GM18867 (cell line): Measurements from ENCODE around the gene UNC13C.
"Not testable (repeated sequence)": the region's sequence is repeated elsewhere in the genome, so short reads cannot be mapped to it uniquely, and the experiment has no call there.

ENCODE experiments used
- ATAC-seq: cut with Tn5 transposase; IDR thresholded peaks from one replicate; pipeline ENCODE4 v1.9.1; 2021; ENCODE audit warnings: mild to moderate bottlenecking, moderate library complexity; ENCODE audit not compliant: unreplicated experiment

The UNC13C gene

GRCh38 chr15:53978253-53978906, at the start of gene UNC13C:
Gene UNC13C (plus strand): TSS chr15:53978441. CDS start chr15:54012904, 34,463 bp downstream.
- ATAC-seq = no peak

DNA sequence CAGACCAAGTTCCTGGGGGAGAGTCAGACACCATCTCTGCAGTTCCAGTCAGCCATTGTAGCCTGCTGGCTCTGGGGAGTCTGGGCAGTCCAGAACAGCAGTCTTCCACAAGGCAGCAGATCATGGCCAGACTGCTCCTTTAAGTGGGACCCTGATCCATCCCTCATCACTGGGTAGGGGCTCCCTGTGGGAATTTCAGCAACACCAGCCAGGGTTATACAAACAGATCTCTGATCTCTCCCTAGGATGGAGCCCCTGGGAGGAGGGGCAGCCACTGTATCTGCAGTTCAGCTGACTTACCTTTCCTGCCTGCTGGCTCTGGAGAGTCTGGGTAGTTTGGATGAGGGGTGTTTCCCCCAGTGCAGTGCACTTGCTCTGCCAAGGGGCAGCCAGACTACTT, 42.1 kb upstream of the UNC13C start:
- no peak for ATAC-seq

DNA sequence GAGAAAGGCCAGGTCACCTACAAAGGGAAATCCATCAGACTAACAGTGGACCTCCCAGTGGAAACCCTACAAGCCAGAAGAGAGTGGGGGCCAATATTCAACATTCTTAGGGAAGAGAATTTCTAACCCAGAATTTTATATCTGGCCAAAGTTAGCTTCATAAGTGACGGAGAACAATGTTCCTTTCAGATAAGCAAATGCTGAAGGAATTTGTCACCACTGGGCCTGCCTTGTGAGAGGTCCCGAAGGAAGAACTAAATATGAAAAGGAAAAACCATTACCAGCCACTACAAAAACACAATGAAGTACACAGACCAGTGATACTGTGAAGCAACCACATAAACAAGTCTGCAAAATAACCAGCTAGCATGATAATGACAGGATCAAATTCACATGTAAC, 40.6 kb upstream of the UNC13C start:
- ATAC-seq = not testable (repeated sequence)

- no peak for ATAC-seq
These were observed 27.7 kb upstream of the UNC13C start for GRCh38 chr15:53950572-53950971.

DNA sequence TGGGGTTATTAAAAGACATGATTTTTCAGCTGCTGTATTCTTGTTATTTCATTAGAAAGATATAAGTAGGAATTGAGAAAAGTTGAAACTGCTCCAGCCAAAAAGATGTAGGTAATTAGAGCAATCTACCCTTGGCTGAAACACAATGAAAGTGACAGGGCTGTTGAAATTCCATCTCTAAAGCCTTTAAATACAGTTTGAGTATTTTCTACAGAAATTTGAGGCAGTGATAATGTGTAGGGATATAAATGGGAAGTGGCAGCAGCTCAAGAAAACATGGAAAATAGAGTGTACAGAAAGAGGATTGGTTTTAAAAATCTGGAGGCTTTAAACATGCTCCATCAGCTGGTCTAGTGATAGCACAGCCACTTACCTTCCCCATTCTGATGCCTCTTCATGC, 22.8 kb upstream of the UNC13C start:
- no peak for ATAC-seq

GRCh38 chr15:53962646-53963561, 15.3 kb upstream of the UNC13C start:
- no peak for ATAC-seq

GRCh38 chr15:53963801-53964200, 14.4 kb upstream of the UNC13C start:
- ATAC-seq = no peak

GRCh38 chr15:53974121-53974520, 4.1 kb upstream of the UNC13C start:
- no peak for ATAC-seq

GRCh38 chr15:53974813-53975212, 3.4 kb upstream of the UNC13C start:
- no peak for ATAC-seq

GRCh38 chr15:53976844-53977392, 1.3 kb upstream of the UNC13C start:
- no peak for ATAC-seq

DNA sequence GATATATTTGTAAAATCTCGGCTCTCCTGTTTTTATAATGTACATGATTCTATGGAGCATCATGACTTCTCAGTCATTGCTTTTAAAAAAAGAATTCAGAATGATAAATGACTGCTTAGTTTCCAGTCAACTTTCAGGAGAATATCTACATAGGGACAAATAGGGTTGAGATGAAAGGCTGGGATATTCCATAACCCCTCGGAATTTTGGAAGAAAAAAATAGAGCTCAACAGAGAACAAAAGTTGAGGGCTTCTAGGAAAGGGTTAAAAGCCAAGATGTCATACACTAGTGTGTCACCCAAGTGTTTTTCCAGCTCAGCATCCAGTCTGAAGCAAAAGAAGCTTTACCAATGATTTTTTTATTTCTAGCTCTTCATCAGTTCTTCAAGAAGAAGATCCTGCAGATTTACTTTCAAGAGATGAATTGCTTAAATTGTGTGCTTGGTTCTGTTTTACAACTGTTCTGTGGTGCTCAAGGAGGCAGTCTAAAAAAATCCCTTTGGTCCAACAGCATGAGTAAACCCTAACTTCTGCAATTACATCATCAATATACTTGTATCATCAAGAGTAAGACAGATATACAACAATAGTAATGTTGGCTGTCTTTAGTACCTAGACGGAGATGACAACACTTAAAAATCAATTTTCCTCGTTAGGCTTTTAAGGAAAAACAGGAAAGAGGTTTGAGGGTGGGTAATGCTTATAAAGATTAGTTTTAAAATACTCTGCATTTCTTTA, 979 bp downstream of the UNC13C start:
- no peak for ATAC-seq

DNA sequence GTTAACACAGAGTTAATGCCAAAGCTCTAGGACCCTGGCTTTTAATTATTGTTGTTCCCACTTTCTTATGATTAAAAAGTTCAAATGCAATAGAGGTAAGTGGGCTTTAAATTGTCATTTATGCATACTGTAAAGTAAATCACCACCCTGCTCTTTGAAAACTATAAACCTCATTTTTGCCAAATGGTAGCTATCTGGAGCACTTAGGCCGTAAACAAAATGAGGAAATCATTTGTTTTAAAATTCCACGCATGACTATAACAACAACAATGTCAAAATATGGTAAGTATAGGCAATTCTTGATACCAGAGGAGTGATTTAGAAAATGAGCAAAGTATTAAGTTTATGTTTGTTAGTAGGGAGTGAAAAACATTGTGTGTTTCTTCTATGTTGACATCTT, 1.8 kb downstream of the UNC13C start:
- no peak for ATAC-seq

DNA sequence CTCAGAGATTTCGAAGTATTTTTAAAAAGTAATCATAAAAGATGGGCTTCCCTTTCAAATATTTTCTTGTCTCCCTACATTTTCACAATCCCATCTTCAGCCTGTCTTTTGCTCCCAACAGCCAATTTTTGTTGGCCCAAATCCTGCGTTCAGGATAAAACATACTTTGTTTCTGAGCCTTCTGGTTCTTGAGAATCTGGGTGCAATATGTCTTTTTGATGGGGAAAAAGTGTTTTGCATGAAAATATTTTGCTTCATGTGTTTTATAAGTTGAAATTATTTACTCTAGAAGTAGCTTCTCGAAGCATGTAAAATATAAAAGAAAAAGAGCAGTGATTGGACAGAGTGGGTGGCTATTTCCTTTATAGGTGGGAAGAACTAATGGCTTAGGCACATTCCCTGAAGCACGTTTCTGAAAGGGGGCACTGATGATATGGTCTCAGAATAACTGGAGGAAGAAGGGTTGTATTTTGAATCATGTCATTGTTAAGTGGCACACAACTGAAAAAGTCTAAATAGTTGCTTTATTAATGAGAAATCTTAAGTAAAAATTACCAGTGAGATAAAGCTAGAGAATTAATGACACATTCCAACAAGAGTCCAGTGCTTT, 3.9 kb downstream of the UNC13C start:
- ATAC-seq = no peak

DNA sequence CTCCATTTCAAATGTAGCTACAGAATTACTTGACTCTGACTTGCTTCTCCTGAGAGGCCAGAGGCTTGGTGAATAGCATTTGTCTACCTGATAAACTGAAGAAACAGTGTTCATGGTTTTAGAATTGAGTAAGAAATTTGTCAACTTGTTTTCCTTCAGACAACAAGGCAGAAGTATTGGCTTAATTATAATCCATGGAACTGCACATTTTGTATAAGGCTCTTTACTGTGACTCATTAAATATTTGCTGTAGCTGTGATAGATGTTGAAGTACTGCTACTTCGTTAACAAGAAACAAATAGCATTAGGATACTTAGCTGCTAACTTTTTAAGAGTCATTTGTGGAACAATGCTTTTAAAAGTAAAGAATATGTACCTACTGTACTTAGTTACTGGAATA, 4.6 kb downstream of the UNC13C start:
- ATAC-seq = no peak

DNA sequence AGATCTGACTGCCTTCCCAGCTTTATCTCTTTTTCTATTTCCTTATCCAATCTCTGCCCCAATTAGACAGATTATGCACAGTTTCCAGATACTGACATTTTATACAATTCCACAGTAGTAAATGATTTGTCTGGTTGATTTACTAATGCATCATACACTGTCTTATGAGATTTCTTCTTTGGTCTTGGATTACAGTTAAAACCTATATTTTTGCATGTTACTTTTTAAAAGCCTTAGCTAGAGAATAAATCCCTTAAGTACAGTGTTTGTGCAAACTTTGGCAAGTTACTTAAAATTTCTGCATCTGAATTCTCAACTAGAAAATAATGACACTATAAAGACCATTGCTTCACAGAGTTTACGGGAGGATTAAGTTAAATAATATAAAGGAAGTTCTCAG, 6.0 kb downstream of the UNC13C start:
- ATAC-seq = no peak

- no peak for ATAC-seq
These were observed 7.3 kb downstream of the UNC13C start for GRCh38 chr15:53985562-53985961.

DNA sequence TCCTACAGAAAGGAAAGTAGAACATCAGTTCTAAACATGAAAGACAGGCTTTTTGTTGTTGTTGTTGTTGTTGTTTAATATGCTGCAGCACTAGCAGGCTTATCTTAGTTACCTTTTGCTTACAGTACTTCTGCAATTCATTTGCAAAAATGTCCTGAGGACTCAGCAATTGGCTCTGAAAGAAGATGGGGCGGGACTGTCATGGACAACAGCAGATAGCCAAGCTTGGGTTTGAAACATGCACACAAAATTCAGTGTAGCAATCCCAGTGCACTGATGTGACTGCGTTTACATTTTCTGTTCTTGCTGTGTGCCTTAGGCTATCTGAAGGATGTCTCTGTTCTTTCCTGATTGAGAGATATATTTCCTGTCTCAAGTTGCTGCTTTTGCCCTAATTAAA, 9.2 kb downstream of the UNC13C start:
- no peak for ATAC-seq

GRCh38 chr15:54007256-54007655, 29.0 kb downstream of the UNC13C start:
- no peak for ATAC-seq

GRCh38 chr15:54011656-54012055, 33.4 kb downstream of the UNC13C start:
- no peak for ATAC-seq

DNA sequence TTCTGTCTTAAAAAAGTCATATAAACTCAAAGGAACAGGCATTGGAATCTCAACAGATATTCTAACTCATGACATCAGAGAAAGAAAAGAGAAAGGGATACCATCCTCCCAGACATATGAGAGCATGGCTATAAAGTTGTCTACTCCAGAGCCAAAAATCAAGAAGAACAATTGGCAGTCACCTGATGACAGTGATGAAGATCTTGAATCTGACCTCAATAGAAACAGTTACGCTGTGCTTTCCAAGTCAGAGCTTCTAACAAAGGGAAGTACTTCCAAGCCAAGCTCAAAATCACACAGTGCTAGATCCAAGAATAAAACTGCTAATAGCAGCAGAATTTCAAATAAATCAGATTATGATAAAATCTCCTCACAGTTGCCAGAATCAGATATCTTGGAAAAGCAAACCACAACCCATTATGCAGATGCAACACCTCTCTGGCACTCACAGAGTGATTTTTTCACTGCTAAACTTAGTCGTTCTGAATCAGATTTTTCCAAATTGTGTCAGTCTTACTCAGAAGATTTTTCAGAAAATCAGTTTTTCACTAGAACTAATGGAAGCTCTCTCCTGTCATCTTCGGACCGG, 35.9 kb downstream of the UNC13C start:
- no peak for ATAC-seq
